HL-60 (cell line): ENCODE results near the gene CEP68.
"Not testable (repeated sequence)": the region's sequence is repeated elsewhere in the genome, so short reads cannot be mapped to it uniquely, and the experiment has no call there.

ENCODE experiments used
- DNase-seq, 2 experiments: peaks; one replicate each; pipeline ENCODE4 v3.0.0-alpha.2; 2010 to 2020; ENCODE audit warnings: low read depth in 1 of 2, low spot score in 1 of 2
- H3K27ac ChIP-seq: fragments of 250-450 bp; sonication (Bioruptor Pico); replicated peaks from 2 replicates; pipeline ENCODE4 v1.5.1; 2020; ENCODE audit warnings: mild to moderate bottlenecking, moderate library complexity
- H3K27me3 ChIP-seq: fragments of 250-450 bp; sonication (Bioruptor Pico); 2 replicates; pipeline ENCODE4 v1.5.1; 2021; ENCODE audit warnings: mild to moderate bottlenecking, moderate library complexity; ENCODE audit not compliant: insufficient read depth, poor library complexity, severe bottlenecking
- H3K4me3 ChIP-seq: replicated peaks from 2 replicates; pipeline ENCODE4 v1.5.1; 2011; ENCODE audit warnings: mild to moderate bottlenecking, control low read depth, low read length; ENCODE audit not compliant: insufficient read depth
- GABPA ChIP-seq: IDR thresholded peaks from 2 replicates; pipeline ENCODE4 v1.6.1; 2012; ENCODE audit warnings: low read depth
- POLR2AphosphoS5 ChIP-seq: IDR thresholded peaks from 2 replicates; pipeline ENCODE4 v1.6.1; 2012; ENCODE audit warnings: low read depth
- REST ChIP-seq: IDR thresholded peaks from 2 replicates; pipeline ENCODE4 v1.6.1; 2012; ENCODE audit warnings: low read depth; ENCODE audit not compliant: insufficient replicate concordance
- SPI1 ChIP-seq: IDR thresholded peaks from 2 replicates; pipeline ENCODE4 v1.6.1; 2012; ENCODE audit warnings: low read depth, mild to moderate bottlenecking, borderline replicate concordance
- TF ChIP-seq, protein P1 (sequence below): IDR thresholded peaks from one replicate; pipeline ENCODE4 v1.5.1; 2011; ENCODE audit warnings: low read length, control low read depth, inconsistent platforms; ENCODE audit not compliant: insufficient read depth

CEP68 gene

DNA sequence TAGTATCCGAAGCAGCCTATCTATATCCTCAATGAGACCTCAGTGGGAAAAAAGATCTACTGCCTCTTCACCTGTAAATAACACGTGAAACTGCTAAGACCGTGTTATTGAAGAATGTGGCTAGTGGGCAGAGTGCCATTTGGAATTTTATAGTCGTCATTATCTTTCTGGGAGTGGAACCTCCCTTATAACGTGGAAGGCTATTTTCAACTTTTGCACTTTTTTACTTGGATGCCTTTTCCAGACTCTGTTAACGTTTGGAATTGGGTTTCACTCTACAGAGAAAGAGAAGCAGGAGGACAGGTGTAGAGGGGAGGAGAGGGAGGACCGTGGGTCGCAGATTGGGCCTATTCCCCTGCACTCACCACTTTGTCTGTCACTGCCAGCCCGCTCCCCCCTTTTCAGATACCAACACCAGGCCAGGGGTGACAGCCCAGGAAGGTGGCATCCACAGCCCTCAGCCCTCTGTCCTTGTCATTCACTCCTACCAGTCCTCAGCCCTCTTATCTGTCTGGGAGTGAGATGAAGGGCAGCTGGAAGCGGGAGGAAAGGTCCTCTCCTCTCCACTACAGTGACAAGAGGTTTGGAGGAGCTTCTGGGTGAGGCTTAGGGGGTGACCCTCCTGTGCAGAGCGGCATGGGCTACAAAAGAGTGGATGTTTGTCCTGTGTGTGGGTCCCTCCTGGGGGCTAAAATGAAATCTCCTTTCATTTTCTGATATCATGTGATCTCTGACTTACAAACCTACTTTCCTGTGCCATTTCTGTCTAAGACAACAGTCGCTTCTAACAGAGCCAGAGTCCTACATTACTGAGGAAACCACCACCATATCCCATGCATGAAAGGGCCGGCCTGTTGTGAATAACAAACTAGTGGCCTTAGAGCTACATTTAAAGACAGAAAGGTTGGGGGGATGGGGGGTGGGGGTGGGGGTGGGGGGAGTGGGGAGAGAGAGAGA is 23.9 kb upstream of the CEP68 start:
- no peak overlapping the region for H3K4me3 ChIP-seq
- no peak for DNase-seq
- TF ChIP-seq REST (no peak), SPI1 (no peak), POLR2AphosphoS5 (no peak), GABPA (no peak)
- TF ChIP-seq, protein P1, sequence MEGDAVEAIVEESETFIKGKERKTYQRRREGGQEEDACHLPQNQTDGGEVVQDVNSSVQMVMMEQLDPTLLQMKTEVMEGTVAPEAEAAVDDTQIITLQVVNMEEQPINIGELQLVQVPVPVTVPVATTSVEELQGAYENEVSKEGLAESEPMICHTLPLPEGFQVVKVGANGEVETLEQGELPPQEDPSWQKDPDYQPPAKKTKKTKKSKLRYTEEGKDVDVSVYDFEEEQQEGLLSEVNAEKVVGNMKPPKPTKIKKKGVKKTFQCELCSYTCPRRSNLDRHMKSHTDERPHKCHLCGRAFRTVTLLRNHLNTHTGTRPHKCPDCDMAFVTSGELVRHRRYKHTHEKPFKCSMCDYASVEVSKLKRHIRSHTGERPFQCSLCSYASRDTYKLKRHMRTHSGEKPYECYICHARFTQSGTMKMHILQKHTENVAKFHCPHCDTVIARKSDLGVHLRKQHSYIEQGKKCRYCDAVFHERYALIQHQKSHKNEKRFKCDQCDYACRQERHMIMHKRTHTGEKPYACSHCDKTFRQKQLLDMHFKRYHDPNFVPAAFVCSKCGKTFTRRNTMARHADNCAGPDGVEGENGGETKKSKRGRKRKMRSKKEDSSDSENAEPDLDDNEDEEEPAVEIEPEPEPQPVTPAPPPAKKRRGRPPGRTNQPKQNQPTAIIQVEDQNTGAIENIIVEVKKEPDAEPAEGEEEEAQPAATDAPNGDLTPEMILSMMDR: no peak
- H3K27me3 ChIP-seq: no peaks in the 10 kb centered on the region
- H3K27ac ChIP-seq: no peak overlapping the region

DNA sequence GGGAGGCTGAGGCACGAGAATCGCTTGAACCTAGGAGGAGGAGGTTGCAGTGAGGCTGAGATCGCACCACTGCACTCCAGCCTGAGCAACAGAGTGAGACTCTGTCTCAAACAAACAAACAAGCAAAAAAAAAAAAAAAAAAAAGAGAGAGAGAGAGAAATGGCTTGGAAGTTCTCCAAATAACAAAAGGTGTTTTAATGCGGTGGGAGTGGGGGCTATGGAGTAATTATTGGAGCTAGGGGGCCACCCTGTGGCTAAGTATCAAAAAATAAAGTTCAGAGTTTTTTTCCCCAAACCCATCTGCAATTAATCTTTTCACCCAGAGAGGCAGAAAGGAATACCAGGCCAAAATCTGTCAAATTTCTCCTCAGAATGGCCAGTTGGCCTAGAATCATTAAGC is 23.0 kb upstream of the CEP68 start:
- no peak overlapping the region for H3K4me3 ChIP-seq
- no peak overlapping the region for H3K27ac ChIP-seq
- TF ChIP-seq, protein P1: no peak
- DNase-seq: no peak
- H3K27me3 ChIP-seq: no peaks in the 10 kb centered on the region

- not testable (repeated sequence) for DNase-seq, H3K27ac ChIP-seq, H3K4me3 ChIP-seq, H3K27me3 ChIP-seq
These were observed 22.5 kb upstream of the CEP68 start for GRCh38 chr2:65033667-65034066.

DNA sequence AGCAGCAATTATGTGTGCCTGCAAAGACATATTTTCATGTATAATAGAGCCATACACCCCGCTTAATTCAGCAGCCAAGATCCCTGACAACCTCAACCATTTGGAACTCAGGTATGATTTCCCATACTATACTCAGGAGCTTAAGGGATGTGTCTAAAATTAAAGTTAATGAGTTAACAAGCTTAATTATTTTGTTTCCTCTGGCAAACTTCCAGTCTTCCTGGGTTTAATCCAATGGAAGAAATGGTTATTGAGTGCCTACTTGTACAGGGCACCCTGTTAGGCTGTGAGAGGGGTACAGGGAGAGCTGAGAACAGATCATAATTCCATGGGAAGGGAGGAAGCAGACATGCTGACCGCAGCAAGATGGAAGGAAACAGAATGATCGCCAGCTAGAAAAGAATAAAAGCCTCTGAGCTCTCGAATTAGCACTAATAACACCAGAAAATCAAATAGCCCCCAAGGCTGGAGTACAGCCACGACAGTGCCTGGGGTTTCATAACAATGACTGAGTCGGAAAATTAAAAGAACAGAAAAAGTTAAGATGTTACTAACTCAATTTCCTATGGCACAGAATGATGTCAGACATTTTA is 20.8 kb upstream of the CEP68 start:
- H3K27ac ChIP-seq: no peak overlapping the region
- no peak overlapping the region for H3K4me3 ChIP-seq
- no peaks in the 10 kb centered on the region for H3K27me3 ChIP-seq
- no peak for TF ChIP-seq POLR2AphosphoS5
- TF ChIP-seq, protein P1: no peak
- no peak for TF ChIP-seq REST
- no peak for TF ChIP-seq GABPA
- TF ChIP-seq SPI1: no peak
- no peak for DNase-seq
